Activated effector memory CD4-positive, alpha-beta T cell treated with Interleukin-2 at 50 U/mL for 16 hours (primary cell): ENCODE data around the gene TUBB2A.
"Not testable (repeated sequence)": the region's sequence is repeated elsewhere in the genome, so short reads cannot be mapped to it uniquely, and the experiment has no call there.

Experiments
- DNase-seq: peaks from one replicate; pipeline ENCODE4 v3.0.0-alpha.2; 2020

The TUBB2A gene

GRCh38 chr6:3157131-3157933, at the start of gene TUBB2A:
Gene TUBB2A, minus strand, starts transcription at chr6:3157544. Its CDS starts 81 bp downstream, at chr6:3157463.
- DNase-seq: peak; percentile 81

GRCh38 chr6:3206339-3207015, 49.1 kb upstream of the TUBB2A start:
- DNase-seq: no peak

- no peak for DNase-seq
Observed at GRCh38 chr6:3205913-3206312, 48.6 kb upstream of the TUBB2A start.

- DNase-seq: no peak
Observed at GRCh38 chr6:3204921-3205320, 47.6 kb upstream of the TUBB2A start.

GRCh38 chr6:3202999-3203696, 45.8 kb upstream of the TUBB2A start:
- no peak for DNase-seq

GRCh38 chr6:3201388-3201787, 44.0 kb upstream of the TUBB2A start:
- DNase-seq: no peak

- no peak for DNase-seq
Observed at GRCh38 chr6:3200682-3201081, 43.3 kb upstream of the TUBB2A start.

- no peak for DNase-seq
Observed at GRCh38 chr6:3199382-3199781, 42.0 kb upstream of the TUBB2A start.

- DNase-seq: not testable (repeated sequence)
Observed at GRCh38 chr6:3197734-3198133, 40.4 kb upstream of the TUBB2A start.

GRCh38 chr6:3196770-3197169, 39.4 kb upstream of the TUBB2A start:
- no peak for DNase-seq

GRCh38 chr6:3195695-3196497, 38.6 kb upstream of the TUBB2A start:
- DNase-seq: no peak

- DNase-seq: no peak
Observed at GRCh38 chr6:3195420-3195694, 38.0 kb upstream of the TUBB2A start.

GRCh38 chr6:3194535-3195419, 37.4 kb upstream of the TUBB2A start:
- no peak for DNase-seq

- no peak for DNase-seq
Observed at GRCh38 chr6:3193102-3193849, 35.9 kb upstream of the TUBB2A start.

- no peak for DNase-seq
Observed at GRCh38 chr6:3190779-3191178, 33.4 kb upstream of the TUBB2A start.

GRCh38 chr6:3190056-3190455, 32.7 kb upstream of the TUBB2A start:
- no peak for DNase-seq

GRCh38 chr6:3189192-3189591, 31.8 kb upstream of the TUBB2A start:
- not testable (repeated sequence) for DNase-seq

GRCh38 chr6:3188262-3188661, 30.9 kb upstream of the TUBB2A start:
- DNase-seq: no peak

GRCh38 chr6:3186974-3187382, 29.6 kb upstream of the TUBB2A start:
- DNase-seq: no peak

- DNase-seq: no peak
Observed at GRCh38 chr6:3183066-3183465, 25.7 kb upstream of the TUBB2A start.

- no peak for DNase-seq
Observed at GRCh38 chr6:3181105-3181504, 23.8 kb upstream of the TUBB2A start.
